HG02970 (cell line): ENCODE data around the gene EXOSC5.
"Not testable (repeated sequence)": the region's sequence is repeated elsewhere in the genome, so short reads cannot be mapped to it uniquely, and the experiment has no call there.

Source experiments
- ATAC-seq: cut with Tn5 transposase; IDR thresholded peaks from one replicate; pipeline ENCODE4 v1.9.1; 2021; ENCODE audit warnings: mild to moderate bottlenecking, moderate library complexity, moderate number of reproducible peaks; ENCODE audit not compliant: unreplicated experiment, low FRiP score

Gene EXOSC5

GRCh38 chr19:41372501-41372900 is 24.7 kb downstream of the EXOSC5 start:
- ATAC-seq, result no peak

GRCh38 chr19:41371541-41371940 is 25.6 kb downstream of the EXOSC5 start:
- no peak for ATAC-seq

- ATAC-seq, result not testable (repeated sequence)
Measured at GRCh38 chr19:41371119-41371518, 26.0 kb downstream of the EXOSC5 start.

GRCh38 chr19:41369769-41370168 is 27.4 kb downstream of the EXOSC5 start:
- no peak for ATAC-seq

GRCh38 chr19:41367848-41368301 is 29.3 kb downstream of the EXOSC5 start:
- no peak for ATAC-seq

- ATAC-seq, result no peak
Measured at GRCh38 chr19:41366089-41366488, 31.1 kb downstream of the EXOSC5 start.

- no peak for ATAC-seq
Measured at GRCh38 chr19:41364524-41365391, 32.4 kb downstream of the EXOSC5 start.

- ATAC-seq, result peak; percentile 82
Measured at GRCh38 chr19:41363753-41364523, 33.2 kb downstream of the EXOSC5 start, which contains the start of gene B9D2. TSS of gene B9D2 (minus strand) at chr19:41364149. CDS start at chr19:41363519, 630 bp downstream.

GRCh38 chr19:41363371-41363752 is 33.8 kb downstream of the EXOSC5 start:
- ATAC-seq, result no peak

- no peak for ATAC-seq
Measured at GRCh38 chr19:41362143-41362847, 34.9 kb downstream of the EXOSC5 start.

GRCh38 chr19:41359741-41360140 is 37.4 kb downstream of the EXOSC5 start:
- ATAC-seq, result no peak

GRCh38 chr19:41357746-41358145 is 39.4 kb downstream of the EXOSC5 start:
- no peak for ATAC-seq

GRCh38 chr19:41356984-41357739 is 40.0 kb downstream of the EXOSC5 start:
- no peak for ATAC-seq

- ATAC-seq, result no peak
Measured at GRCh38 chr19:41355802-41356201, 41.4 kb downstream of the EXOSC5 start.

- no peak for ATAC-seq
Measured at GRCh38 chr19:41355035-41355434, 42.1 kb downstream of the EXOSC5 start.

GRCh38 chr19:41354343-41354953 is 42.7 kb downstream of the EXOSC5 start:
- ATAC-seq, result no peak

GRCh38 chr19:41353466-41354342 is 43.5 kb downstream of the EXOSC5 start, which contains the start of gene TGFB1:
TSS of gene TGFB1 (minus strand) at chr19:41353922. CDS start at chr19:41353044, 878 bp downstream.
- peak; percentile 42 for ATAC-seq

- ATAC-seq, result no peak
Measured at GRCh38 chr19:41352609-41353465, 44.3 kb downstream of the EXOSC5 start.
